ENCODE results near the gene SERPINE2.

The SERPINE2 gene

DNA sequence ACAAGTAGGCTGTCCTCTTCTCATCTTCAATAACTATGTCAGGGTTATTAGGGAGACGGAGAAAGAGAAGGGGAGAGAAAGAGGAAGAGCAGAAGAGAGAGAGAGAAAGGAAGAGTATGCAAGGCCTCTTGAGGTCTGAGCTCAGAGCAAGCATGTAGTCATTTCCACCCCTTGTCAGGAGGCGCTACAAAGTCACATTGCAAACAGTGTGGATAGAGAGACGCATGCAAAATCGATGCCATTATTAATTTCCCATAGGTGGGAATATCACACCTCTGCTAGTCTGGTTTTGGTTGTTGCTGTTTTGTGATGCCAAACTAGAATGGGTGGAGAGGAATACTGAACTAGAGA, 24.2 kb upstream of the SERPINE2 start:
- Histone ChIP-seq H3K27ac (ENCODE audit: low read depth, low read length) (no peak overlapping the region), H3K36me3 (ENCODE audit: control insufficient read depth, low read length) (no peaks in the 10 kb centered on the region), H3K79me2 (ENCODE audit: control insufficient read depth, low read length) (no peaks in the 10 kb centered on the region), H3K4me3 (ENCODE audit: low read length) (no peak overlapping the region), H3K4me1 (ENCODE audit: control insufficient read depth, low read length) (no peaks in the 10 kb centered on the region), H3K9me3 (ENCODE audit: control insufficient read depth, insufficient read depth, low read length) (no peaks in the 10 kb centered on the region), H3K4me2 (ENCODE audit: low read length) (no peak overlapping the region), H3K27me3 (ENCODE audit: control insufficient read depth, low read length) (peaks cover 8% of the 10 kb centered on the region; the same call in 1 of the 2 replicates), H3K9me2 (replicated peaks; ENCODE audit: control insufficient read depth, low read length) (no peaks in the 10 kb centered on the region), H3F3A (ENCODE audit: control insufficient read depth, insufficient read depth) (no peaks in the 10 kb centered on the region), H4K20me1 (ENCODE audit: control insufficient read depth, insufficient read depth, low read depth, low read length) (no peaks in the 10 kb centered on the region)
- TF ChIP-seq CTCF (IDR thresholded peaks at IDR 0.05; ENCODE audit: low read depth, low read length, poor library complexity, severe bottlenecking): no peak
- no peak for TF ChIP-seq EZH2phosphoT487 (IDR thresholded peaks at IDR 0.05; ENCODE audit: borderline replicate concordance, low read length)

DNA sequence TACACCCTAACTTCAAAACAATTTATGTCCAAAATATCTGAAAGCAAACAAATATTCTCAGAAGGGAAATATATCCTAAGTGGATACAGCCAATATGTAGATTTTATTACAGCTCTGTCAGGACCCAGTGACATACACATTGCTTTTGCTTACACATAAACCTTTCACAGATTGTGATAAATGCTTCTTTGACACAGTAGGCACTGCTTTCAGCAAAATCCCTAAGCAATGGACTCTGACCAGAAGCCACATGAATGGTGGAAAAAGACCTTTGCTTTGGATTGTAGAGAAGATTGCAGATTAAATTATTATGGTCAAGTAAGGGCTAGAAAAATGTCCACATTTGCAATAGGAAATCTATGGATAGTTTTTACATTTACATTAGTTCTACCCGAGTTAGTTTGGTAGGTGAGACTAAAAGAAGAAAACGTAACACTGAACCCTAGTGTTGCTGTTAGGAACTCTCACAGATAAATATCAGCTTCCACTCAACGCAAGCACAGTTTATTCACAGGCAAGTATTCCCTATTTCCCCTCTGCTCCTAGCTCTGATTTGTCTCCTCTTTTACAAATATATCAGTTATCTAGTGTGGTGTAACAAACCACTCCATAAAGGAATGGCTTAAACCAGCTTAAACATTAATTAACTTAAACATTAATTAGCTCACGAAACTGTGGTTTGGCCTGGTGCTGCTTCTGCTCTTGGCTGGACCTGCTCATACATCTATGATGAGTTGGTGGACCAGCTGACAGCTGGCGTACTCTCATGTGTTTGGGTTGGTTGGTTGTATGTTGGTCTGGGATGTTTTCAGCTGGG, 23.6 kb upstream of the SERPINE2 start:
- Histone ChIP-seq H3K27ac (ENCODE audit: low read depth, low read length) (no peak overlapping the region), H4K20me1 (ENCODE audit: control insufficient read depth, insufficient read depth, low read depth, low read length) (no peaks in the 10 kb centered on the region), H3K36me3 (ENCODE audit: control insufficient read depth, low read length) (no peaks in the 10 kb centered on the region), H3K4me2 (ENCODE audit: low read length) (no peak overlapping the region), H3K9me3 (ENCODE audit: control insufficient read depth, insufficient read depth, low read length) (no peaks in the 10 kb centered on the region), H3K4me1 (ENCODE audit: control insufficient read depth, low read length) (no peaks in the 10 kb centered on the region), H3K79me2 (ENCODE audit: control insufficient read depth, low read length) (no peaks in the 10 kb centered on the region), H3K4me3 (ENCODE audit: low read length) (no peak overlapping the region), H3K9me2 (replicated peaks; ENCODE audit: control insufficient read depth, low read length) (no peaks in the 10 kb centered on the region), H3K27me3 (ENCODE audit: control insufficient read depth, low read length) (peaks cover 8% of the 10 kb centered on the region; the same call in 1 of the 2 replicates), H3F3A (ENCODE audit: control insufficient read depth, insufficient read depth) (no peaks in the 10 kb centered on the region)
- TF ChIP-seq CTCF (IDR thresholded peaks at IDR 0.05; ENCODE audit: low read depth, low read length, poor library complexity, severe bottlenecking) (no peak), EZH2phosphoT487 (IDR thresholded peaks at IDR 0.05; ENCODE audit: borderline replicate concordance, low read length) (no peak)

DNA sequence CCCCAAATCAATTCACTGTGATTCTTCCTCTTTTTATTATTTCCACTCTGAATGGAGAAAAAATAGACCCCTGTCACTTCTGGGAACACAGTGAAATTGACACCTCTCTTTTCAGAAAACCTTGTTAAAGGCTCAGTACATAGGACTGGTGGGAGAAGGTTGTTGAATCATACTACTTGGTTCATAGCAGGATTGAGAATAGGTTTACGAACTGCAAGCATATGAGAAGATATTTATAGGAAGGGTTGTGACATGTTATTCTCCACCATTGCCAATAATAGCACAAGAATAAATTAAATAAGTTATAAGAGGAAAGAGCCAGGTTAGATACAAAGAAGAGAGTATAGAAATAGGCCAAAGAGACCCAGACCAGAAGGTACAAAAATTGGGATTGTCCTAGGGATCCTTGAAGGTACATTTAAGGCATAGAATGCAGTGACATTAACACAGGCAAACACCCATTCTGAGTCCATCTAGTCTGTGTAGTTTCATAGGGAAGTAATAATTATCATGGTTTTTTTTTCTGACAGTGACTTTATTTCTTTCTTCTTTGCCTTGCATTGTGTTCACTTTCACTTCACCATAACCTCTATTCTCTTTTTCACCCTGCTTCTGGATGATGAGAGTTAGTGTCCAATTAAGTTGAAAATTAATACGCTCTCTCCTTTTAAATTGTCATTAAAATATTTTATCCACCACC, 21.8 kb upstream of the SERPINE2 start:
- Histone ChIP-seq H3K27ac (ENCODE audit: low read depth, low read length) (no peak overlapping the region), H3K4me1 (ENCODE audit: control insufficient read depth, low read length) (no peaks in the 10 kb centered on the region), H3K4me3 (ENCODE audit: low read length) (no peak overlapping the region), H3K79me2 (ENCODE audit: control insufficient read depth, low read length) (no peaks in the 10 kb centered on the region), H4K20me1 (ENCODE audit: control insufficient read depth, insufficient read depth, low read depth, low read length) (no peaks in the 10 kb centered on the region), H3K9me2 (replicated peaks; ENCODE audit: control insufficient read depth, low read length) (no peaks in the 10 kb centered on the region), H3K36me3 (ENCODE audit: control insufficient read depth, low read length) (no peaks in the 10 kb centered on the region), H3K9me3 (ENCODE audit: control insufficient read depth, insufficient read depth, low read length) (no peaks in the 10 kb centered on the region), H3K4me2 (ENCODE audit: low read length) (no peak overlapping the region), H3F3A (ENCODE audit: control insufficient read depth, insufficient read depth) (no peaks in the 10 kb centered on the region), H3K27me3 (ENCODE audit: control insufficient read depth, low read length) (peaks cover 8% of the 10 kb centered on the region; the same call in 1 of the 2 replicates)
- no peak for TF ChIP-seq EZH2phosphoT487 (IDR thresholded peaks at IDR 0.05; ENCODE audit: borderline replicate concordance, low read length)
- no peak for TF ChIP-seq CTCF (IDR thresholded peaks at IDR 0.05; ENCODE audit: low read depth, low read length, poor library complexity, severe bottlenecking)
